GM12872 (cell line): ENCODE measurements around the gene ITGB5.

ENCODE experiments used
- TF ChIP-seq, protein P1 (sequence below): IDR thresholded peaks from 3 replicates; pipeline ENCODE4 v1.5.1; 2011; ENCODE audit warnings: low read depth, mild to moderate bottlenecking, low read length, moderate library complexity; ENCODE audit not compliant: insufficient read depth

Gene ITGB5

DNA sequence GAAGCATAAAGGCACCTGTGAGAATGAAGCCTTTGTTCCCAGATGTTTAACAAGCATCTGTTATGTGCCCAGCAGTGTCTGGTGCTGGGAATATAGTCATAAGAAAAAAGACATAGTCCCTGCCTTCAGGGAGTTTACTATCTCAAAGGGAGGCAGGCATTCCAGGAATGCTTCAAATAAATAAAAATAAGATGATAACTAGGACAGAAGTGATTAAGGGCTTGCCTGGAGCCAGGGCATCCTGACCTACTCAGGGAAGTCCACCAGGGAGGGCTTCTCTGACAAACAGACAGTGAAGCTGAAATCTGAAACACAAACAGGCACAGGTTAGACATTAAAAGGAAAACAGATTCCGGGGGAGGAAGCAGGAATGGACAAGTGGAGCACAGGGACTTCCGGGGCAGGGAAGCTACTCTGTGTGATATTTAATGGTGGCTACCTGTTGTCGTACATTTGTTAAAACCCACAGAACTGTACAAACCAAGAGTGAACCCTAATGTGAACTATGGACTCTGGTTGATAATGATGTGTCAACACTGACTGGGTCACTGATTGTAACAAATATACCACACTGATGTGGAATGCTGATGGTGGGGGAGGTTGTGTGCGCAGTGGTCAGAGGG is 53.3 kb downstream of the ITGB5 start:
- TF ChIP-seq, protein P1, sequence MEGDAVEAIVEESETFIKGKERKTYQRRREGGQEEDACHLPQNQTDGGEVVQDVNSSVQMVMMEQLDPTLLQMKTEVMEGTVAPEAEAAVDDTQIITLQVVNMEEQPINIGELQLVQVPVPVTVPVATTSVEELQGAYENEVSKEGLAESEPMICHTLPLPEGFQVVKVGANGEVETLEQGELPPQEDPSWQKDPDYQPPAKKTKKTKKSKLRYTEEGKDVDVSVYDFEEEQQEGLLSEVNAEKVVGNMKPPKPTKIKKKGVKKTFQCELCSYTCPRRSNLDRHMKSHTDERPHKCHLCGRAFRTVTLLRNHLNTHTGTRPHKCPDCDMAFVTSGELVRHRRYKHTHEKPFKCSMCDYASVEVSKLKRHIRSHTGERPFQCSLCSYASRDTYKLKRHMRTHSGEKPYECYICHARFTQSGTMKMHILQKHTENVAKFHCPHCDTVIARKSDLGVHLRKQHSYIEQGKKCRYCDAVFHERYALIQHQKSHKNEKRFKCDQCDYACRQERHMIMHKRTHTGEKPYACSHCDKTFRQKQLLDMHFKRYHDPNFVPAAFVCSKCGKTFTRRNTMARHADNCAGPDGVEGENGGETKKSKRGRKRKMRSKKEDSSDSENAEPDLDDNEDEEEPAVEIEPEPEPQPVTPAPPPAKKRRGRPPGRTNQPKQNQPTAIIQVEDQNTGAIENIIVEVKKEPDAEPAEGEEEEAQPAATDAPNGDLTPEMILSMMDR = no peak

DNA sequence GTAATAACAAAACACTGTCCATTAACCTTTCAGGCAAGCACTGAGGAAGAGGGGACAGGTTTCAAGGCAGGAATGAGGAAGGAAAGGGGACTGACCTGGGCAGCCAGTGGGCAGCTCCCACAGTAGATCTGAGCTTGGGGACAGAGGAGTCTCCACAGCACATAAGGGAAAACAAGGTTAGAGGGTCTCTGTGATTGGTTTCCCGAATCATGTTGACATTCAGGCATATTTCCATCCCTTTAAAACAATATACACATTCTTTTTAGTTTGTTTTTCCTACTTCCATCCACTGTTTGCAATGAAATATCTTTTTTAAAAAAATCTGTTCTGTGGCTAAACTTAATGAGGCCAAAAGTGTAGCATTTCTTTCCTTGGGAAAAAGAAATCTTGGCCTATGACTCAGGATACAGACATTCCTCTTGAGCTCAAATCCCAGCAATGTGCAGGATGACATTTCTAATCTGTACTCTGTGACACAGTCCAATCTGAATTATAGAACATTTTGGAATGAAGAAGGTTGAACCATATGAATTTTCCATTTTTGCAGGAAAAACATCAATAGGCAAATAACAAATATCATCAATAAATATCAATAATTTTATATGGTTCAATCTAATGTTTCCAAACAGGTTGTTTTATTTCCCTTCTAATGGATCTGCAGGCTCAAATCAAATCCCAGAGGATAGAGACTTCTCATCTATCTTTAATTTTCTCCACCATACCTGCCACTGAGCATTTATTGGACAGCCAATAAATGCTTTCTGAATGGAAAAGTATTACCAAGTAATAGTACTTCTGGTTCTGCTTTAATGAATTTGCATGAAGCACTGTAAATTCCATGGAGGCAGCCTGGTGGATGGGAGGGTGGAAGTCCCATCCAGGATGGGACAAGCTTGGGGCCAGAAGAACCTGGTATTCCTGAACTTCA is 54.1 kb downstream of the ITGB5 start:
- TF ChIP-seq, protein P1 = no peak

DNA sequence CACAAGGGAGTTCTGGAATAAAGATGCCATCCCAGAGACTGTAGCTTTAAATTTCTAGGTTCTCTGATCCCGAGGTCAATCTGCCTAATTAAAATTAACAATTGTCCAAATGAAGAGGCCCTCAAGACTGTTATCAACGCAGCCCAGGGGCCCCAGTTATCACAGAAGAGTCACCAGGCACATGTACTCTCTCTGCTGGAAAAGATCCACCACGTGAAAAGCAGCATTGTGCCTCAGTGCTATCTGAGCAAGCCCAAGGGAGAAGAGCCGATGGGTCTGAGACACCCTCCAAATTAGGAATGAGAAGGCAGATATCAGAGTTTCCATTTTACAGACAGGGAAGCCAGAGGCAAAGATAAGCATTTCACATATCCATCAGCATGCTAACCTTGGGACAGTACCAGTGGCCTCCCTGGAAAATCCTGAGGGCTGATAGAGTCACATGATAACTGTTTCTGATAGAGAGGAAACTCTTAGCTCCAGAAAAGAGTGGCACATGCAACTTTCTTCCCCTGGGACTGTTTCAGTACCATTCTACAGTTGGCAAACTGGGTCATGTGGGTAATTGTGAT is 55.5 kb downstream of the ITGB5 start:
- TF ChIP-seq, protein P1 = no peak

- TF ChIP-seq, protein P1 = no peak
These were observed 57.2 kb downstream of the ITGB5 start for GRCh38 chr3:124829819-124830554.

GRCh38 chr3:124829178-124829818 is 57.9 kb downstream of the ITGB5 start:
- TF ChIP-seq, protein P1 = no peak

DNA sequence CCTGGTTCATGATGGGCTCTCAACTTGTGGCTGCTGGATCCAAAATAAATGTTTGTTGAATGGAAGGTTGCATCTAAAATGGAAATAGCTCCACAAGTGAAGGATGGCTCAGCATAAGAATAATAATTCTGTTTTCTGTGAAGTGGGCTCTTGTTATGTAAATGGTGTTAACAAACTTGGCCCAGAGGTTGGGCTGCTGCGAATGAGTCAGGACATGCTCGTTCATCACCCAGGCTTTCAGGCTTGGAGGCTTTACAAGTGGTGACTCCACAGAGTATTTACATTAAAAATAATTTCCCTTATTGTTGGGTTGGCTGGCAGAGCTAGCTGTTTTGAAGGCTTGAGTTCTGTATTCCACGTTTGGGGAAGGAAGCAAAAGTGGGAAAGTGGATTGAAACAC is 60.5 kb downstream of the ITGB5 start:
- TF ChIP-seq, protein P1 = no peak
